GM23338 (cell line): Measurements from ENCODE around the gene DYNLT2. TPM values are rescaled to one million over a fixed set of nuclear protein-coding genes. Genes with fewer than 3 reads are reported as not detected.

Source experiments
- ATAC-seq: fragments of 200-7000 bp; cut with Tn5 transposase; 3 replicates; pipeline ENCODE4 v1.9.1; 2020
- DNase-seq: peaks from one replicate; pipeline ENCODE4 v3.0.0-alpha.2; 2015; ENCODE audit warnings: low spot score
- H2AFZ ChIP-seq: fragments of 200-600 bp; sonication (generic); 2 replicates; pipeline ENCODE4 v1.8.0; 2016; ENCODE audit warnings: antibody characterized with exemption, mild to moderate bottlenecking, moderate library complexity
- H3F3A ChIP-seq: fragments of 200-600 bp; sonication (generic); replicated peaks from 2 replicates; pipeline ENCODE4 v1.8.0; 2017; ENCODE audit warnings: antibody characterized with exemption, mixed run types, low read depth
- H3K27ac ChIP-seq: fragments of 200-600 bp; sonication (generic); 2 replicates; pipeline ENCODE4 v1.6.1; 2016; ENCODE audit warnings: low read depth
- H3K27me3 ChIP-seq: fragments of 200-600 bp; sonication (generic); 2 replicates; pipeline ENCODE4 v1.8.0; 2016; ENCODE audit warnings: mild to moderate bottlenecking, mixed run types, moderate library complexity; ENCODE audit not compliant: insufficient read depth
- H3K36me3 ChIP-seq: fragments of 200-600 bp; sonication (generic); 2 replicates; pipeline ENCODE4 v1.8.0; 2016; ENCODE audit warnings: mild to moderate bottlenecking; ENCODE audit not compliant: insufficient read depth
- H3K4me1 ChIP-seq: fragments of 200-600 bp; sonication (generic); 2 replicates; pipeline ENCODE4 v1.8.0; 2016; ENCODE audit warnings: mild to moderate bottlenecking, moderate library complexity; ENCODE audit not compliant: insufficient read depth
- H3K4me2 ChIP-seq: fragments of 200-600 bp; sonication (generic); 2 replicates; pipeline ENCODE4 v1.7.1; 2017; ENCODE audit warnings: mixed run types
- H3K4me3 ChIP-seq: fragments of 200-600 bp; sonication (generic); 2 replicates; pipeline ENCODE4 v1.6.1; 2016; ENCODE audit warnings: mixed run types
- H3K79me2 ChIP-seq: fragments of 200-600 bp; sonication (generic); replicated peaks from 2 replicates; pipeline ENCODE4 v1.8.0; 2017; ENCODE audit warnings: mild to moderate bottlenecking; ENCODE audit not compliant: insufficient read depth
- H3K9me2 ChIP-seq: fragments of 200-600 bp; sonication (generic); 2 replicates; pipeline ENCODE4 v1.8.0; 2017; ENCODE audit not compliant: insufficient read depth
- H4K20me1 ChIP-seq: fragments of 200-600 bp; sonication (generic); replicated peaks from 2 replicates; pipeline ENCODE4 v1.8.0; 2017; ENCODE audit warnings: mild to moderate bottlenecking; ENCODE audit not compliant: insufficient read depth
- H3K27ac Mint-ChIP-seq: 2 replicates; pipeline ENCODE4 v1.8.0; 2020; ENCODE audit warnings: inconsistent platforms, mild to moderate bottlenecking, moderate library complexity, mixed read lengths
- H3K27me3 Mint-ChIP-seq: 3 replicates; pipeline ENCODE4 v1.8.0; 2022; ENCODE audit warnings: low read depth, mild to moderate bottlenecking, moderate library complexity, mixed read lengths, inconsistent platforms; ENCODE audit not compliant: insufficient read depth, poor library complexity
- H3K36me3 Mint-ChIP-seq: 3 replicates; pipeline ENCODE4 v1.8.0; 2021; ENCODE audit warnings: low read depth, mild to moderate bottlenecking, inconsistent platforms, moderate library complexity, mixed read lengths
- H3K4me1 Mint-ChIP-seq: 3 replicates; pipeline ENCODE4 v1.8.0; 2020; ENCODE audit warnings: mild to moderate bottlenecking, inconsistent platforms, mixed read lengths
- H3K4me3 Mint-ChIP-seq: 3 replicates; pipeline ENCODE4 v1.8.0; 2021; ENCODE audit warnings: moderate library complexity, mild to moderate bottlenecking, inconsistent platforms, mixed read lengths
- H3K9me3 Mint-ChIP-seq: 3 replicates; pipeline ENCODE4 v1.8.0; 2020; ENCODE audit warnings: moderate library complexity, mild to moderate bottlenecking, inconsistent platforms, mixed read lengths
- CREB1 ChIP-seq: fragments of 250-450 bp; sonication (Bioruptor Pico); IDR thresholded peaks from 2 replicates; pipeline ENCODE4 v1.5.0; 2020; ENCODE audit warnings: low read depth, mild to moderate bottlenecking, moderate library complexity
- EZH2 ChIP-seq: fragments of 200-600 bp; sonication (generic); IDR thresholded peaks from one replicate; pipeline ENCODE4 v1.8.0; 2017; ENCODE audit warnings: antibody characterized with exemption, mild to moderate bottlenecking, low read depth; ENCODE audit not compliant: unreplicated experiment
- EZH2phosphoT487 ChIP-seq: fragments of 200-600 bp; sonication (generic); IDR thresholded peaks from one replicate; pipeline ENCODE4 v1.8.1; 2018; ENCODE audit warnings: antibody characterized with exemption; ENCODE audit not compliant: unreplicated experiment
- JUNB ChIP-seq: IDR thresholded peaks from one replicate; pipeline ENCODE4 v1.6.1; 2016; ENCODE audit warnings: antibody characterized with exemption; ENCODE audit not compliant: unreplicated experiment
- NANOG ChIP-seq: IDR thresholded peaks from 2 replicates; pipeline ENCODE4 v1.6.1; 2016; ENCODE audit warnings: antibody characterized with exemption, borderline replicate concordance
- POLR2AphosphoS5 ChIP-seq: IDR thresholded peaks from 2 replicates; pipeline ENCODE4 v1.6.1; 2016; ENCODE audit warnings: antibody characterized with exemption, low read depth
- STAT1 ChIP-seq: IDR thresholded peaks from one replicate; pipeline ENCODE4 v1.6.1; 2016; ENCODE audit warnings: antibody characterized with exemption; ENCODE audit not compliant: unreplicated experiment
- ZNF114 ChIP-seq: fragments of 250-450 bp; sonication (Bioruptor Pico); IDR thresholded peaks from 2 replicates; pipeline ENCODE4 v1.5.0; 2020; ENCODE audit warnings: mild to moderate bottlenecking, moderate library complexity
- ZNF331 ChIP-seq: fragments of 250-450 bp; sonication (Bioruptor Pico); IDR thresholded peaks from 2 replicates; pipeline ENCODE4 v1.5.0; 2020; ENCODE audit warnings: low read depth, mild to moderate bottlenecking, moderate library complexity
- polyA plus RNA-seq: library from polyadenylated mRNA; unstranded; fragments of >200 nt; fragmentation: Nextera tagmentation; extraction: Ambion mirVana; gene quantifications from 2 replicates; pipeline ENCODE4 v1.2.1, GENCODE V29; 2016
- total RNA-seq: library from RNA; depleted of rRNA; stranded (reverse); fragments of >200 nt; shearing (Covaris generic); gene quantifications from 2 replicates; pipeline ENCODE4 v1.2.3, GENCODE V29; 2014
- TF ChIP-seq, protein P1 (sequence below), 2 experiments: fragments of 200-600 bp in 1 of 2; sonication (generic) in 1 of 2; conservative IDR thresholded peaks; 2 replicates each; pipeline versions ENCODE4 v1.5.1 to v1.6.1; 2016 to 2017; ENCODE audit warnings: antibody characterized with exemption in 2 of 2, low read depth in 2 of 2, mild to moderate bottlenecking in 2 of 2, moderate library complexity in 1 of 2
- TF ChIP-seq, protein P2 (sequence below): IDR thresholded peaks from one replicate; pipeline ENCODE4 v1.6.1; 2018; ENCODE audit warnings: antibody characterized with exemption; ENCODE audit not compliant: unreplicated experiment
- TF ChIP-seq, protein P3 (sequence below): fragments of 250-450 bp; sonication (Bioruptor Pico); IDR thresholded peaks from 2 replicates; pipeline ENCODE4 v1.5.0; 2020; ENCODE audit warnings: mild to moderate bottlenecking, moderate library complexity
- TF ChIP-seq, protein P4 (sequence below): IDR thresholded peaks from 2 replicates; pipeline ENCODE4 v1.6.1; 2016; ENCODE audit warnings: antibody characterized with exemption

Gene DYNLT2
- total and polyA plus RNA-seq, 2 experiments from 2014 or later: 2.8 to 4.4 TPM

DNA sequence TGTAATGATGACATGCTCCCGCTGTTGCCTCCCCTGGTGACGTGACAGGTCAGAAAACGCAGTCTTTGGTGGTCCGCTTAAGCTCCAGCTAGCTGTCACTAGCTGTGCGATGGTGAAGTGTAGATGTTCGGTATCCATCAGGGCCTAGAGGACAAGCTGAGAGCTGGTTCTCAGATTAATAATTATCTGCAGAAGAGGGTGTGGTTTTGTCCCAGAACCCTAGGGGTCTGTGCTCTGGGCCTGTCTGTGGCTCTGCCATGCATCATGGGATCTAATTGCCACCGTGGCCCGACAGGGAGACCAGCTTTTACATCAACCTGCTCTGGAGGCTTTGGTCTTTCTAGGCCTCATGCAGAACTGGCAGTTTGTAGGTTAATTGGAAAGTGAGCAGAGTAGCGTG, 34.2 kb upstream of the DYNLT2 start:
- Histone ChIP-seq H3K4me2 (no peak overlapping the region), H3K36me3 (no peaks in the 10 kb centered on the region), H3K4me3 (no peak overlapping the region), H2AFZ (no peak overlapping the region), H3K4me1 (no peaks in the 10 kb centered on the region), H3K9me2 (no peaks in the 10 kb centered on the region), H3K79me2 (no peaks in the 10 kb centered on the region), H4K20me1 (no peaks in the 10 kb centered on the region), H3K27me3 (peaks cover under 1% of the 10 kb centered on the region), H3K27ac (no peak overlapping the region), H3F3A (no peaks in the 10 kb centered on the region)
- no peak overlapping the region for H3K4me3 Mint-ChIP-seq
- no peak for ATAC-seq
- H3K27me3 Mint-ChIP-seq: peaks cover 19% of the 10 kb centered on the region
- peaks cover 6% of the 10 kb centered on the region for H3K4me1 Mint-ChIP-seq
- DNase-seq: no peak
- peaks cover 22% of the 10 kb centered on the region for H3K36me3 Mint-ChIP-seq
- no peaks in the 10 kb centered on the region; the same call in 2 of the 3 replicates for H3K9me3 Mint-ChIP-seq
- TF ChIP-seq EZH2 (no peak), POLR2AphosphoS5 (no peak), NANOG (no peak), ZNF331 (CRISPR knock-in tag) (no peak), EZH2phosphoT487 (no peak), STAT1 (no peak), ZNF114 (CRISPR knock-in tag) (no peak), JUNB (no peak), CREB1 (no peak)
- TF ChIP-seq, protein P1, sequence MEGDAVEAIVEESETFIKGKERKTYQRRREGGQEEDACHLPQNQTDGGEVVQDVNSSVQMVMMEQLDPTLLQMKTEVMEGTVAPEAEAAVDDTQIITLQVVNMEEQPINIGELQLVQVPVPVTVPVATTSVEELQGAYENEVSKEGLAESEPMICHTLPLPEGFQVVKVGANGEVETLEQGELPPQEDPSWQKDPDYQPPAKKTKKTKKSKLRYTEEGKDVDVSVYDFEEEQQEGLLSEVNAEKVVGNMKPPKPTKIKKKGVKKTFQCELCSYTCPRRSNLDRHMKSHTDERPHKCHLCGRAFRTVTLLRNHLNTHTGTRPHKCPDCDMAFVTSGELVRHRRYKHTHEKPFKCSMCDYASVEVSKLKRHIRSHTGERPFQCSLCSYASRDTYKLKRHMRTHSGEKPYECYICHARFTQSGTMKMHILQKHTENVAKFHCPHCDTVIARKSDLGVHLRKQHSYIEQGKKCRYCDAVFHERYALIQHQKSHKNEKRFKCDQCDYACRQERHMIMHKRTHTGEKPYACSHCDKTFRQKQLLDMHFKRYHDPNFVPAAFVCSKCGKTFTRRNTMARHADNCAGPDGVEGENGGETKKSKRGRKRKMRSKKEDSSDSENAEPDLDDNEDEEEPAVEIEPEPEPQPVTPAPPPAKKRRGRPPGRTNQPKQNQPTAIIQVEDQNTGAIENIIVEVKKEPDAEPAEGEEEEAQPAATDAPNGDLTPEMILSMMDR (conservative IDR thresholded peaks at IDR 0.05; ENCODE audit: low read depth in 2 of 2): no peak
- TF ChIP-seq, protein P2, sequence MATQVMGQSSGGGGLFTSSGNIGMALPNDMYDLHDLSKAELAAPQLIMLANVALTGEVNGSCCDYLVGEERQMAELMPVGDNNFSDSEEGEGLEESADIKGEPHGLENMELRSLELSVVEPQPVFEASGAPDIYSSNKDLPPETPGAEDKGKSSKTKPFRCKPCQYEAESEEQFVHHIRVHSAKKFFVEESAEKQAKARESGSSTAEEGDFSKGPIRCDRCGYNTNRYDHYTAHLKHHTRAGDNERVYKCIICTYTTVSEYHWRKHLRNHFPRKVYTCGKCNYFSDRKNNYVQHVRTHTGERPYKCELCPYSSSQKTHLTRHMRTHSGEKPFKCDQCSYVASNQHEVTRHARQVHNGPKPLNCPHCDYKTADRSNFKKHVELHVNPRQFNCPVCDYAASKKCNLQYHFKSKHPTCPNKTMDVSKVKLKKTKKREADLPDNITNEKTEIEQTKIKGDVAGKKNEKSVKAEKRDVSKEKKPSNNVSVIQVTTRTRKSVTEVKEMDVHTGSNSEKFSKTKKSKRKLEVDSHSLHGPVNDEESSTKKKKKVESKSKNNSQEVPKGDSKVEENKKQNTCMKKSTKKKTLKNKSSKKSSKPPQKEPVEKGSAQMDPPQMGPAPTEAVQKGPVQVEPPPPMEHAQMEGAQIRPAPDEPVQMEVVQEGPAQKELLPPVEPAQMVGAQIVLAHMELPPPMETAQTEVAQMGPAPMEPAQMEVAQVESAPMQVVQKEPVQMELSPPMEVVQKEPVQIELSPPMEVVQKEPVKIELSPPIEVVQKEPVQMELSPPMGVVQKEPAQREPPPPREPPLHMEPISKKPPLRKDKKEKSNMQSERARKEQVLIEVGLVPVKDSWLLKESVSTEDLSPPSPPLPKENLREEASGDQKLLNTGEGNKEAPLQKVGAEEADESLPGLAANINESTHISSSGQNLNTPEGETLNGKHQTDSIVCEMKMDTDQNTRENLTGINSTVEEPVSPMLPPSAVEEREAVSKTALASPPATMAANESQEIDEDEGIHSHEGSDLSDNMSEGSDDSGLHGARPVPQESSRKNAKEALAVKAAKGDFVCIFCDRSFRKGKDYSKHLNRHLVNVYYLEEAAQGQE: no peak
- TF ChIP-seq, protein P3, sequence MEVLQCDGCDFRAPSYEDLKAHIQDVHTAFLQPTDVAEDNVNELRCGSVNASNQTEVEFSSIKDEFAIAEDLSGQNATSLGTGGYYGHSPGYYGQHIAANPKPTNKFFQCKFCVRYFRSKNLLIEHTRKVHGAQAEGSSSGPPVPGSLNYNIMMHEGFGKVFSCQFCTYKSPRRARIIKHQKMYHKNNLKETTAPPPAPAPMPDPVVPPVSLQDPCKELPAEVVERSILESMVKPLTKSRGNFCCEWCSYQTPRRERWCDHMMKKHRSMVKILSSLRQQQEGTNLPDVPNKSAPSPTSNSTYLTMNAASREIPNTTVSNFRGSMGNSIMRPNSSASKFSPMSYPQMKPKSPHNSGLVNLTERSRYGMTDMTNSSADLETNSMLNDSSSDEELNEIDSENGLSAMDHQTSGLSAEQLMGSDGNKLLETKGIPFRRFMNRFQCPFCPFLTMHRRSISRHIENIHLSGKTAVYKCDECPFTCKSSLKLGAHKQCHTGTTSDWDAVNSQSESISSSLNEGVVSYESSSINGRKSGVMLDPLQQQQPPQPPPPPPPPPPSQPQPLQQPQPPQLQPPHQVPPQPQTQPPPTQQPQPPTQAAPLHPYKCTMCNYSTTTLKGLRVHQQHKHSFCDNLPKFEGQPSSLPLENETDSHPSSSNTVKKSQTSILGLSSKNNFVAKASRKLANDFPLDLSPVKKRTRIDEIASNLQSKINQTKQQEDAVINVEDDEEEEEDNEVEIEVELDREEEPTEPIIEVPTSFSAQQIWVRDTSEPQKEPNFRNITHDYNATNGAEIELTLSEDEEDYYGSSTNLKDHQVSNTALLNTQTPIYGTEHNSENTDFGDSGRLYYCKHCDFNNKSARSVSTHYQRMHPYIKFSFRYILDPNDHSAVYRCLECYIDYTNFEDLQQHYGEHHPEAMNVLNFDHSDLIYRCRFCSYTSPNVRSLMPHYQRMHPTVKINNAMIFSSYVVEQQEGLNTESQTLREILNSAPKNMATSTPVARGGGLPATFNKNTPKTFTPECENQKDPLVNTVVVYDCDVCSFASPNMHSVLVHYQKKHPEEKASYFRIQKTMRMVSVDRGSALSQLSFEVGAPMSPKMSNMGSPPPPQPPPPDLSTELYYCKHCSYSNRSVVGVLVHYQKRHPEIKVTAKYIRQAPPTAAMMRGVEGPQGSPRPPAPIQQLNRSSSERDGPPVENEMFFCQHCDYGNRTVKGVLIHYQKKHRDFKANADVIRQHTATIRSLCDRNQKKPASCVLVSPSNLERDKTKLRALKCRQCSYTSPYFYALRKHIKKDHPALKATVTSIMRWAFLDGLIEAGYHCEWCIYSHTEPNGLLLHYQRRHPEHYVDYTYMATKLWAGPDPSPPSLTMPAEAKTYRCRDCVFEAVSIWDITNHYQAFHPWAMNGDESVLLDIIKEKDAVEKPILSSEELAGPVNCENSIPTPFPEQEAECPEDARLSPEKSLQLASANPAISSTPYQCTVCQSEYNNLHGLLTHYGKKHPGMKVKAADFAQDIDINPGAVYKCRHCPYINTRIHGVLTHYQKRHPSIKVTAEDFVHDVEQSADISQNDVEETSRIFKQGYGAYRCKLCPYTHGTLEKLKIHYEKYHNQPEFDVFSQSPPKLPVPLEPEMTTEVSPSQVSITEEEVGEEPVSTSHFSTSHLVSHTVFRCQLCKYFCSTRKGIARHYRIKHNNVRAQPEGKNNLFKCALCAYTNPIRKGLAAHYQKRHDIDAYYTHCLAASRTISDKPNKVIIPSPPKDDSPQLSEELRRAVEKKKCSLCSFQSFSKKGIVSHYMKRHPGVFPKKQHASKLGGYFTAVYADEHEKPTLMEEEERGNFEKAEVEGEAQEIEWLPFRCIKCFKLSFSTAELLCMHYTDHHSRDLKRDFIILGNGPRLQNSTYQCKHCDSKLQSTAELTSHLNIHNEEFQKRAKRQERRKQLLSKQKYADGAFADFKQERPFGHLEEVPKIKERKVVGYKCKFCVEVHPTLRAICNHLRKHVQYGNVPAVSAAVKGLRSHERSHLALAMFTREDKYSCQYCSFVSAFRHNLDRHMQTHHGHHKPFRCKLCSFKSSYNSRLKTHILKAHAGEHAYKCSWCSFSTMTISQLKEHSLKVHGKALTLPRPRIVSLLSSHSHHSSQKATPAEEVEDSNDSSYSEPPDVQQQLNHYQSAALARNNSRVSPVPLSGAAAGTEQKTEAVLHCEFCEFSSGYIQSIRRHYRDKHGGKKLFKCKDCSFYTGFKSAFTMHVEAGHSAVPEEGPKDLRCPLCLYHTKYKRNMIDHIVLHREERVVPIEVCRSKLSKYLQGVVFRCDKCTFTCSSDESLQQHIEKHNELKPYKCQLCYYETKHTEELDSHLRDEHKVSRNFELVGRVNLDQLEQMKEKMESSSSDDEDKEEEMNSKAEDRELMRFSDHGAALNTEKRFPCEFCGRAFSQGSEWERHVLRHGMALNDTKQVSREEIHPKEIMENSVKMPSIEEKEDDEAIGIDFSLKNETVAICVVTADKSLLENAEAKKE (CRISPR knock-in tag): no peak
- TF ChIP-seq, protein P4, sequence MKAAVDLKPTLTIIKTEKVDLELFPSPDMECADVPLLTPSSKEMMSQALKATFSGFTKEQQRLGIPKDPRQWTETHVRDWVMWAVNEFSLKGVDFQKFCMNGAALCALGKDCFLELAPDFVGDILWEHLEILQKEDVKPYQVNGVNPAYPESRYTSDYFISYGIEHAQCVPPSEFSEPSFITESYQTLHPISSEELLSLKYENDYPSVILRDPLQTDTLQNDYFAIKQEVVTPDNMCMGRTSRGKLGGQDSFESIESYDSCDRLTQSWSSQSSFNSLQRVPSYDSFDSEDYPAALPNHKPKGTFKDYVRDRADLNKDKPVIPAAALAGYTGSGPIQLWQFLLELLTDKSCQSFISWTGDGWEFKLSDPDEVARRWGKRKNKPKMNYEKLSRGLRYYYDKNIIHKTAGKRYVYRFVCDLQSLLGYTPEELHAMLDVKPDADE: no peak
- no peak overlapping the region for H3K27ac Mint-ChIP-seq
